ENCODE data around the gene MAGEA9. TPM values are rescaled to one million over a fixed set of nuclear protein-coding genes. Genes with fewer than 3 reads are reported as not detected.
"Not testable (repeated sequence)": the region's sequence is repeated elsewhere in the genome, so short reads cannot be mapped to it uniquely, and the experiment has no call there.

The MAGEA9 gene
- total and polyA plus RNA-seq, 12 donors, result not detected

GRCh38 chrX:149795531-149795930 is 13.8 kb downstream of the MAGEA9 start:
- WGBS, 2 donors, result no CpG with 5 or more reads among the region's 1 CpG
- intact Hi-C loops (cut with DNase I); H3K27ac ChIP-seq; H3K9me3 ChIP-seq; H3K36me3 ChIP-seq; H3K27me3 ChIP-seq; DNase-seq; H3K4me3 ChIP-seq; H3K4me1 ChIP-seq: not testable (repeated sequence)
- ATAC-seq, result peak in 1 of 8 donors; percentile 46

- Histone ChIP-seq H3K36me3 (no peaks in the 10 kb centered on the region), H3K27ac (no peak overlapping the region), H3K9me3 (no peaks in the 10 kb centered on the region), H3K4me3 (no peak overlapping the region), H3K4me1 (no peaks in the 10 kb centered on the region), H3K27me3 (peaks cover 0 to 6% (median 0%) of the 10 kb centered on the region in 7 donors)
- WGBS, 2 donors, result 79% methylated on average over 6 of the region's 6 CpGs
- ATAC-seq, result no peak
- intact Hi-C loops (cut with DNase I), result no loop called here
- no peak for DNase-seq
- TF ChIP-seq CTCF (IDR thresholded peaks at IDR 0.05), result no peak
Measured at GRCh38 chrX:149799095-149799714, 17.5 kb downstream of the MAGEA9 start.

- Histone ChIP-seq H3K4me1 (no peaks in the 10 kb centered on the region), H3K27ac (no peak overlapping the region), H3K4me3 (no peak overlapping the region), H3K9me3 (no peaks in the 10 kb centered on the region), H3K36me3 (no peaks in the 10 kb centered on the region), H3K27me3 (peaks cover 0 to 6% (median 0%) of the 10 kb centered on the region in 7 donors)
- no peak for DNase-seq
- no peak for ATAC-seq
- no peak for TF ChIP-seq CTCF (IDR thresholded peaks at IDR 0.05)
- intact Hi-C loops (cut with DNase I), result no loop called here
- WGBS, 2 donors, result 61% methylated on average over 3 of the region's 3 CpGs
Measured at GRCh38 chrX:149799938-149800337, 18.2 kb downstream of the MAGEA9 start.

GRCh38 chrX:149803458-149804062 is 21.8 kb downstream of the MAGEA9 start:
- intact Hi-C loops (cut with DNase I), result no loop called here

More at GRCh38 chrX:149803458-149804062, 21.8 kb downstream of the MAGEA9 start:
- Histone ChIP-seq H3K27ac (no peak overlapping the region), H3K4me1 (no peaks in the 10 kb centered on the region), H3K9me3 (no peaks in the 10 kb centered on the region), H3K36me3 (no peaks in the 10 kb centered on the region), H3K4me3 (no peak overlapping the region), H3K27me3 (peaks cover 0 to 6% (median 0%) of the 10 kb centered on the region in 7 donors)
- no peak for ATAC-seq
- WGBS, 2 donors, result 85 to 87% methylated on average over 10 of the region's 10 CpGs
- no peak for DNase-seq
- TF ChIP-seq CTCF (IDR thresholded peaks at IDR 0.05), result no peak

Measured in heart right ventricle (tissue), 16 donors.